A673 (cell line): Measurements from ENCODE around the gene ACTN2.

Experiments used
- CTCF ChIP-seq: fragments of 300-800, 200-600 bp; sonication (generic); conservative IDR thresholded peaks from 2 replicates; pipeline ENCODE4 v1.5.1; 2017; ENCODE audit warnings: low read depth, mild to moderate bottlenecking, antibody characterized with exemption, low read length, moderate library complexity, mixed read lengths
- EZH2 ChIP-seq: fragments of 200-600 bp; sonication (generic); IDR thresholded peaks from 2 replicates; pipeline ENCODE4 v1.6.1; 2017; ENCODE audit warnings: borderline replicate concordance, low read depth, mild to moderate bottlenecking, mixed read lengths, antibody characterized with exemption, low read length; ENCODE audit not compliant: poor library complexity, severe bottlenecking

DNA sequence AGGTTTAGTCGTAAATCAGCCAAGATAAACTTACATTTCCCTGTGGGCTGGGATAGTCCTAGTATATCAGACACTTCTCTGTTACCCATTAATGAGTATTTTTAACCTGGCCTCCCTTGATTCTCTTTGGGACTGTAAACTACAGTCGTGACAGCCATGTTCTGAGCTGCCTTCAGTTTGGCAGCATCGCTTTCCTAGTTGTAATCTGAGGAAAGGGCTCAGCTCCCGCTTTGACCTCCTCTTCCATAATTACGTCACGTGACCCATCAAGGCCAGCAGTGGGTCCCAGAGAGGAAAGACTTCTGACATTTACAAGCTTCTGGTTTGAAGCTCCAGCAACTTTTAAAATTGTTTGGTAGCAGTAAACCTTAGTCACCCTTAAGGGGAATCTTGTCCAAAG is 74.2 kb downstream of the ACTN2 start:
- TF ChIP-seq EZH2 (no peak), CTCF (no peak)
